ENCODE data around the gene INO80C.

The INO80C gene

GRCh38 chr18:35441857-35442595, 55.7 kb downstream of the INO80C start:
- no peak for DNase-seq (ENCODE audit: low spot score)
- TF ChIP-seq, protein P1, sequence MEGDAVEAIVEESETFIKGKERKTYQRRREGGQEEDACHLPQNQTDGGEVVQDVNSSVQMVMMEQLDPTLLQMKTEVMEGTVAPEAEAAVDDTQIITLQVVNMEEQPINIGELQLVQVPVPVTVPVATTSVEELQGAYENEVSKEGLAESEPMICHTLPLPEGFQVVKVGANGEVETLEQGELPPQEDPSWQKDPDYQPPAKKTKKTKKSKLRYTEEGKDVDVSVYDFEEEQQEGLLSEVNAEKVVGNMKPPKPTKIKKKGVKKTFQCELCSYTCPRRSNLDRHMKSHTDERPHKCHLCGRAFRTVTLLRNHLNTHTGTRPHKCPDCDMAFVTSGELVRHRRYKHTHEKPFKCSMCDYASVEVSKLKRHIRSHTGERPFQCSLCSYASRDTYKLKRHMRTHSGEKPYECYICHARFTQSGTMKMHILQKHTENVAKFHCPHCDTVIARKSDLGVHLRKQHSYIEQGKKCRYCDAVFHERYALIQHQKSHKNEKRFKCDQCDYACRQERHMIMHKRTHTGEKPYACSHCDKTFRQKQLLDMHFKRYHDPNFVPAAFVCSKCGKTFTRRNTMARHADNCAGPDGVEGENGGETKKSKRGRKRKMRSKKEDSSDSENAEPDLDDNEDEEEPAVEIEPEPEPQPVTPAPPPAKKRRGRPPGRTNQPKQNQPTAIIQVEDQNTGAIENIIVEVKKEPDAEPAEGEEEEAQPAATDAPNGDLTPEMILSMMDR (IDR thresholded peaks at IDR 0.05; ENCODE audit: extremely low read depth, insufficient read depth, missing control alignments) = no peak
- in situ Hi-C loops (cut with MboI; ENCODE audit: low pct_unique_long_range_greater_than_20kb, low sequenced_read_pairs, unreplicated experiment) = no loop called here

GRCh38 chr18:35438480-35439234, 59.1 kb downstream of the INO80C start:
- in situ Hi-C loops (cut with MboI; ENCODE audit: low pct_unique_long_range_greater_than_20kb, low sequenced_read_pairs, unreplicated experiment) = no loop called here
- no peak for DNase-seq (ENCODE audit: low spot score)
- TF ChIP-seq, protein P1 (IDR thresholded peaks at IDR 0.05; ENCODE audit: extremely low read depth, insufficient read depth, missing control alignments) = no peak

DNA sequence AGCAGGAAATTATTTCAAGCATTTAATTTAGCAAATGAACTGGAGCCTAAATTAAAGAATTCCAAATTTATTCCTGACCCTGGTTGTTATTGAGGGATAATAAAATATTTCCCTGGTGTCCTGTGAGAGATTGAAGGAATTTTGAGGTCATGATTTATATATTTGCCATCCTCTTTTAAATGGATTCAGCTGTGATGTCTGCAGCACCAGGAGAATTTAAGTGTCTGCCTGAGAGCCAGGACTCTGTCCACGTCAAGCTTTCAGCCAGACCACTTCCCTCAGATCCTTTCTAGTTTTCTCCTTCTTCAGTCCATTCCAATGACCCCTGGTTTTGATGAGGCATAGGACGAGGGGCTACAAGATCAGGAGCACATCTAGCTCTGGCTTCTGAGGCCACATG, 59.9 kb downstream of the INO80C start:
- in situ Hi-C loops (cut with MboI; ENCODE audit: low pct_unique_long_range_greater_than_20kb, low sequenced_read_pairs, unreplicated experiment) = no loop called here
- no peak for DNase-seq (ENCODE audit: low spot score)
- TF ChIP-seq, protein P1 (IDR thresholded peaks at IDR 0.05; ENCODE audit: extremely low read depth, insufficient read depth, missing control alignments) = no peak

GRCh38 chr18:35436076-35436649, 61.6 kb downstream of the INO80C start:
- TF ChIP-seq, protein P1 (IDR thresholded peaks at IDR 0.05; ENCODE audit: extremely low read depth, insufficient read depth, missing control alignments) = no peak
- in situ Hi-C loops (cut with MboI; ENCODE audit: low pct_unique_long_range_greater_than_20kb, low sequenced_read_pairs, unreplicated experiment) = no loop called here
- no peak for DNase-seq (ENCODE audit: low spot score)

DNA sequence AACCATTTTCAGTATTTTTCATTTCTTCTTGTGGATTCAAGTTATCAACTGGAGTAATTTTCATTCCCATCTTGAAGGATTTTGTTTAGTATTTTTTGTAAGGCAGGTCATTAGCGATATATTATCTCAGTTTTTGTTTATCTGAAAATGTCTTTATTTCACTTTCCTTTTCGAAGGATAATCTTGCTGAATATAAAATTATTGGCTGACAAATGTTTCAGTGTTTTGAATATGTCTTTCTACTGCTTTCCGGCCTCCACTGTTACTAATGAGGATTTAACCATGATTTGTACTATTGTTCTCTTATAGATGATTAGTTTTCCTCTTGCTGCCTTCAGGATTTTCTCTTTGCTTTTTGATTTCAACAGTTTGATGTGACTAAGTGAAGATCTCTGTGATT, 62.4 kb downstream of the INO80C start:
- TF ChIP-seq, protein P1 (IDR thresholded peaks at IDR 0.05; ENCODE audit: extremely low read depth, insufficient read depth, missing control alignments) = no peak
- in situ Hi-C loops (cut with MboI; ENCODE audit: low pct_unique_long_range_greater_than_20kb, low sequenced_read_pairs, unreplicated experiment) = no loop called here
- DNase-seq (ENCODE audit: low spot score) = no peak

DNA sequence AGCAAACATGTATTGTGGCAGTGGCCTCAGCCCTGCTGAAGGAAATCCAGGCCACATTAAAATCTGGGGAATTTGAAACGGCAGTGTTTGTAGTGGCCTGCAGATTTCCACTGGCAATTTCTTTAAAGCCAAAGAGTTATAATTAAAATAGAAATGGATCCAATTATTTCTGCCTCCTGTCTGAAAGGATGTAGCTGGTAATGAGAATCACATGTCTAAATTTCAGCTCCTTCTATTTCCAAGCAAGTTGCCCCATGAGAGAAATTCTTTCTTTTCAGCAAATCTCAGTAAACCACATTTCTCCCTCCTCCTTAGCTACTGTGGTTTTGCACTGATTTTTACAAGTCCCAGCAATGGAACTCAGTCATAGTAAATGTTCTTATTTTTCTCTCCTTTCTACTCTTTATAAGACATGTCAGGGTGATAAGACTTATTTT, 65.2 kb downstream of the INO80C start:
- in situ Hi-C loops (cut with MboI; ENCODE audit: low pct_unique_long_range_greater_than_20kb, low sequenced_read_pairs, unreplicated experiment) = no loop called here
- DNase-seq (ENCODE audit: low spot score) = no peak
- TF ChIP-seq, protein P1 (IDR thresholded peaks at IDR 0.05; ENCODE audit: extremely low read depth, insufficient read depth, missing control alignments) = no peak
